WTC11 (cell line): ENCODE results near the gene LGR4.

ENCODE experiments used
- ATF1 ChIP-seq: sonication (generic); formaldehyde crosslinking; IDR thresholded peaks from 2 replicates; pipeline ENCODE4 v1.8.1; 2023; ENCODE audit warnings: mild to moderate bottlenecking, moderate library complexity, missing genetic modification reagents
- ETV6 ChIP-seq: sonication (generic); formaldehyde crosslinking; IDR thresholded peaks from 2 replicates; pipeline ENCODE4 v1.8.1; 2022; ENCODE audit warnings: mild to moderate bottlenecking, missing genetic modification reagents
- RELA ChIP-seq: sonication (generic); formaldehyde crosslinking; IDR thresholded peaks from 2 replicates; pipeline ENCODE4 v1.8.1; 2022; ENCODE audit warnings: missing genetic modification reagents, mild to moderate bottlenecking, borderline replicate concordance
- TCF7 ChIP-seq: sonication (generic); formaldehyde crosslinking; IDR thresholded peaks from 2 replicates; pipeline ENCODE4 v1.8.0; 2022; ENCODE audit warnings: mild to moderate bottlenecking, low read depth, missing genetic modification reagents, moderate library complexity
- TEAD4 ChIP-seq: sonication (generic); formaldehyde crosslinking; IDR thresholded peaks from 2 replicates; pipeline ENCODE4 v1.8.0; 2022; ENCODE audit warnings: mild to moderate bottlenecking, missing genetic modification reagents
- ZNF317 ChIP-seq: sonication (generic); formaldehyde crosslinking; IDR thresholded peaks from 2 replicates; pipeline ENCODE4 v1.8.1; 2023; ENCODE audit warnings: low read depth, mild to moderate bottlenecking, moderate library complexity, missing genetic modification reagents, borderline replicate concordance
- TF ChIP-seq, protein P1 (sequence below): sonication (generic); formaldehyde crosslinking; IDR thresholded peaks from 2 replicates; pipeline ENCODE4 v1.8.0; 2023; ENCODE audit warnings: missing genetic modification reagents, mild to moderate bottlenecking, borderline replicate concordance
- TF ChIP-seq, protein P2 (sequence below): fragments of 200-600 bp; IDR thresholded peaks from 2 replicates; pipeline ENCODE4 v1.8.0; 2022; ENCODE audit warnings: antibody characterized with exemption
- TF ChIP-seq, protein P3 (sequence below): sonication (generic); formaldehyde crosslinking; conservative IDR thresholded peaks from 2 replicates; pipeline ENCODE4 v1.8.1; 2022; ENCODE audit warnings: mild to moderate bottlenecking, missing genetic modification reagents
- TF ChIP-seq, protein P4 (sequence below): sonication (generic); formaldehyde crosslinking; IDR thresholded peaks from 2 replicates; pipeline ENCODE4 v1.8.0; 2022; ENCODE audit warnings: mild to moderate bottlenecking, missing genetic modification reagents
- TF ChIP-seq, protein P5 (sequence below): sonication (generic); formaldehyde crosslinking; IDR thresholded peaks from 2 replicates; pipeline ENCODE4 v1.8.1; 2023; ENCODE audit warnings: mild to moderate bottlenecking, missing genetic modification reagents

DNA sequence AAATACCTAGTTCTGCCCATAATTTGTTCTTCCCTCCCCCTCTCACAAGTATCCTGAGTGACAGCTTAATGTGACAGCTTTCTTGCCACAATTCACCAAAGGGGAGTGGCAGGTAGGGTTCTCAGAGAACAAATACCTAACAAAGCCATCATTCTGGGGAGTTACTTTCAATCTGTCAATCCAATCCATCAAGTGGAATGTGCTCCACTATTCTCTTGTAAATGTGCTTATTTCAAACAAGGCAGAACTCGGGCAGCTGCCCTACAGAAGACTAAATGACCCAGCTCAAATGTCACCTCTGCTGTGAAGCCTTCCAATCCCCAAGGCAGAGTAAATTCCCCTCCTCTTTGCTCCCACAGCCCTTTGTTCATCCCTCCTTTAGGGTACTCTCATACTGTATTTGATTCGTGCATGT, 27.8 kb downstream of the LGR4 start:
- no peak for TF ChIP-seq TCF7 (CRISPR knock-in tag)
- TF ChIP-seq, protein P1, sequence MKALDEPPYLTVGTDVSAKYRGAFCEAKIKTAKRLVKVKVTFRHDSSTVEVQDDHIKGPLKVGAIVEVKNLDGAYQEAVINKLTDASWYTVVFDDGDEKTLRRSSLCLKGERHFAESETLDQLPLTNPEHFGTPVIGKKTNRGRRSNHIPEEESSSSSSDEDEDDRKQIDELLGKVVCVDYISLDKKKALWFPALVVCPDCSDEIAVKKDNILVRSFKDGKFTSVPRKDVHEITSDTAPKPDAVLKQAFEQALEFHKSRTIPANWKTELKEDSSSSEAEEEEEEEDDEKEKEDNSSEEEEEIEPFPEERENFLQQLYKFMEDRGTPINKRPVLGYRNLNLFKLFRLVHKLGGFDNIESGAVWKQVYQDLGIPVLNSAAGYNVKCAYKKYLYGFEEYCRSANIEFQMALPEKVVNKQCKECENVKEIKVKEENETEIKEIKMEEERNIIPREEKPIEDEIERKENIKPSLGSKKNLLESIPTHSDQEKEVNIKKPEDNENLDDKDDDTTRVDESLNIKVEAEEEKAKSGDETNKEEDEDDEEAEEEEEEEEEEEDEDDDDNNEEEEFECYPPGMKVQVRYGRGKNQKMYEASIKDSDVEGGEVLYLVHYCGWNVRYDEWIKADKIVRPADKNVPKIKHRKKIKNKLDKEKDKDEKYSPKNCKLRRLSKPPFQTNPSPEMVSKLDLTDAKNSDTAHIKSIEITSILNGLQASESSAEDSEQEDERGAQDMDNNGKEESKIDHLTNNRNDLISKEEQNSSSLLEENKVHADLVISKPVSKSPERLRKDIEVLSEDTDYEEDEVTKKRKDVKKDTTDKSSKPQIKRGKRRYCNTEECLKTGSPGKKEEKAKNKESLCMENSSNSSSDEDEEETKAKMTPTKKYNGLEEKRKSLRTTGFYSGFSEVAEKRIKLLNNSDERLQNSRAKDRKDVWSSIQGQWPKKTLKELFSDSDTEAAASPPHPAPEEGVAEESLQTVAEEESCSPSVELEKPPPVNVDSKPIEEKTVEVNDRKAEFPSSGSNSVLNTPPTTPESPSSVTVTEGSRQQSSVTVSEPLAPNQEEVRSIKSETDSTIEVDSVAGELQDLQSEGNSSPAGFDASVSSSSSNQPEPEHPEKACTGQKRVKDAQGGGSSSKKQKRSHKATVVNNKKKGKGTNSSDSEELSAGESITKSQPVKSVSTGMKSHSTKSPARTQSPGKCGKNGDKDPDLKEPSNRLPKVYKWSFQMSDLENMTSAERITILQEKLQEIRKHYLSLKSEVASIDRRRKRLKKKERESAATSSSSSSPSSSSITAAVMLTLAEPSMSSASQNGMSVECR (CRISPR knock-in tag): no peak; the same call in 1 of the 2 replicates
- TF ChIP-seq, protein P2, sequence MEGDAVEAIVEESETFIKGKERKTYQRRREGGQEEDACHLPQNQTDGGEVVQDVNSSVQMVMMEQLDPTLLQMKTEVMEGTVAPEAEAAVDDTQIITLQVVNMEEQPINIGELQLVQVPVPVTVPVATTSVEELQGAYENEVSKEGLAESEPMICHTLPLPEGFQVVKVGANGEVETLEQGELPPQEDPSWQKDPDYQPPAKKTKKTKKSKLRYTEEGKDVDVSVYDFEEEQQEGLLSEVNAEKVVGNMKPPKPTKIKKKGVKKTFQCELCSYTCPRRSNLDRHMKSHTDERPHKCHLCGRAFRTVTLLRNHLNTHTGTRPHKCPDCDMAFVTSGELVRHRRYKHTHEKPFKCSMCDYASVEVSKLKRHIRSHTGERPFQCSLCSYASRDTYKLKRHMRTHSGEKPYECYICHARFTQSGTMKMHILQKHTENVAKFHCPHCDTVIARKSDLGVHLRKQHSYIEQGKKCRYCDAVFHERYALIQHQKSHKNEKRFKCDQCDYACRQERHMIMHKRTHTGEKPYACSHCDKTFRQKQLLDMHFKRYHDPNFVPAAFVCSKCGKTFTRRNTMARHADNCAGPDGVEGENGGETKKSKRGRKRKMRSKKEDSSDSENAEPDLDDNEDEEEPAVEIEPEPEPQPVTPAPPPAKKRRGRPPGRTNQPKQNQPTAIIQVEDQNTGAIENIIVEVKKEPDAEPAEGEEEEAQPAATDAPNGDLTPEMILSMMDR: no peak
- TF ChIP-seq RELA (CRISPR knock-in tag): no peak
- TF ChIP-seq, protein P3, sequence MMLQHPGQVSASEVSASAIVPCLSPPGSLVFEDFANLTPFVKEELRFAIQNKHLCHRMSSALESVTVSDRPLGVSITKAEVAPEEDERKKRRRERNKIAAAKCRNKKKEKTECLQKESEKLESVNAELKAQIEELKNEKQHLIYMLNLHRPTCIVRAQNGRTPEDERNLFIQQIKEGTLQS (CRISPR knock-in tag): no peak
- TF ChIP-seq ETV6 (CRISPR knock-in tag): 0 out of 2 replicates have a peak, but pooled peaks have one; percentile 14
- TF ChIP-seq, protein P4, sequence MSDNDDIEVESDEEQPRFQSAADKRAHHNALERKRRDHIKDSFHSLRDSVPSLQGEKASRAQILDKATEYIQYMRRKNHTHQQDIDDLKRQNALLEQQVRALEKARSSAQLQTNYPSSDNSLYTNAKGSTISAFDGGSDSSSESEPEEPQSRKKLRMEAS (CRISPR knock-in tag): no peak
- TF ChIP-seq TEAD4 (CRISPR knock-in tag): no peak
- TF ChIP-seq ATF1 (CRISPR knock-in tag): no peak
- TF ChIP-seq ZNF317 (CRISPR knock-in tag): no peak
- TF ChIP-seq, protein P5, sequence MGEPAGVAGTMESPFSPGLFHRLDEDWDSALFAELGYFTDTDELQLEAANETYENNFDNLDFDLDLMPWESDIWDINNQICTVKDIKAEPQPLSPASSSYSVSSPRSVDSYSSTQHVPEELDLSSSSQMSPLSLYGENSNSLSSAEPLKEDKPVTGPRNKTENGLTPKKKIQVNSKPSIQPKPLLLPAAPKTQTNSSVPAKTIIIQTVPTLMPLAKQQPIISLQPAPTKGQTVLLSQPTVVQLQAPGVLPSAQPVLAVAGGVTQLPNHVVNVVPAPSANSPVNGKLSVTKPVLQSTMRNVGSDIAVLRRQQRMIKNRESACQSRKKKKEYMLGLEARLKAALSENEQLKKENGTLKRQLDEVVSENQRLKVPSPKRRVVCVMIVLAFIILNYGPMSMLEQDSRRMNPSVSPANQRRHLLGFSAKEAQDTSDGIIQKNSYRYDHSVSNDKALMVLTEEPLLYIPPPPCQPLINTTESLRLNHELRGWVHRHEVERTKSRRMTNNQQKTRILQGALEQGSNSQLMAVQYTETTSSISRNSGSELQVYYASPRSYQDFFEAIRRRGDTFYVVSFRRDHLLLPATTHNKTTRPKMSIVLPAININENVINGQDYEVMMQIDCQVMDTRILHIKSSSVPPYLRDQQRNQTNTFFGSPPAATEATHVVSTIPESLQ (CRISPR knock-in tag): no peak
